PC-3 (cell line): ENCODE results near the gene CLIC5.

Source experiments
- EZH2 ChIP-seq: fragments of 300-600 bp; sonication (generic); IDR thresholded peaks from one replicate; pipeline ENCODE4 v1.6.1; 2017; ENCODE audit warnings: antibody characterized with exemption, mild to moderate bottlenecking, low read length; ENCODE audit not compliant: unreplicated experiment
- EZH2phosphoT487 ChIP-seq: fragments of 300-600 bp; sonication (generic); IDR thresholded peaks from 2 replicates; pipeline ENCODE4 v1.6.1; 2018; ENCODE audit warnings: mild to moderate bottlenecking, antibody characterized with exemption, low read length, borderline replicate concordance
- TF ChIP-seq, protein P1 (sequence below): fragments of 300-600 bp; sonication (generic); conservative IDR thresholded peaks from 2 replicates; pipeline ENCODE4 v1.5.1; 2017; ENCODE audit warnings: antibody characterized with exemption, low read depth, mild to moderate bottlenecking, low read length

- TF ChIP-seq, protein P1, sequence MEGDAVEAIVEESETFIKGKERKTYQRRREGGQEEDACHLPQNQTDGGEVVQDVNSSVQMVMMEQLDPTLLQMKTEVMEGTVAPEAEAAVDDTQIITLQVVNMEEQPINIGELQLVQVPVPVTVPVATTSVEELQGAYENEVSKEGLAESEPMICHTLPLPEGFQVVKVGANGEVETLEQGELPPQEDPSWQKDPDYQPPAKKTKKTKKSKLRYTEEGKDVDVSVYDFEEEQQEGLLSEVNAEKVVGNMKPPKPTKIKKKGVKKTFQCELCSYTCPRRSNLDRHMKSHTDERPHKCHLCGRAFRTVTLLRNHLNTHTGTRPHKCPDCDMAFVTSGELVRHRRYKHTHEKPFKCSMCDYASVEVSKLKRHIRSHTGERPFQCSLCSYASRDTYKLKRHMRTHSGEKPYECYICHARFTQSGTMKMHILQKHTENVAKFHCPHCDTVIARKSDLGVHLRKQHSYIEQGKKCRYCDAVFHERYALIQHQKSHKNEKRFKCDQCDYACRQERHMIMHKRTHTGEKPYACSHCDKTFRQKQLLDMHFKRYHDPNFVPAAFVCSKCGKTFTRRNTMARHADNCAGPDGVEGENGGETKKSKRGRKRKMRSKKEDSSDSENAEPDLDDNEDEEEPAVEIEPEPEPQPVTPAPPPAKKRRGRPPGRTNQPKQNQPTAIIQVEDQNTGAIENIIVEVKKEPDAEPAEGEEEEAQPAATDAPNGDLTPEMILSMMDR = no peak
- no peak for TF ChIP-seq EZH2phosphoT487
- no peak for TF ChIP-seq EZH2
Observed at GRCh38 chr6:45965792-45966191, 49.9 kb downstream of the CLIC5 start.
